LNCAP (cell line): ENCODE results near the gene MAPK8.

ENCODE experiments used
- TF ChIP-seq, protein P1 (sequence below): fragments of 450-650 bp; IDR thresholded peaks from 2 replicates; pipeline ENCODE4 v1.5.1; 2017; ENCODE audit warnings: mild to moderate bottlenecking

Gene MAPK8

DNA sequence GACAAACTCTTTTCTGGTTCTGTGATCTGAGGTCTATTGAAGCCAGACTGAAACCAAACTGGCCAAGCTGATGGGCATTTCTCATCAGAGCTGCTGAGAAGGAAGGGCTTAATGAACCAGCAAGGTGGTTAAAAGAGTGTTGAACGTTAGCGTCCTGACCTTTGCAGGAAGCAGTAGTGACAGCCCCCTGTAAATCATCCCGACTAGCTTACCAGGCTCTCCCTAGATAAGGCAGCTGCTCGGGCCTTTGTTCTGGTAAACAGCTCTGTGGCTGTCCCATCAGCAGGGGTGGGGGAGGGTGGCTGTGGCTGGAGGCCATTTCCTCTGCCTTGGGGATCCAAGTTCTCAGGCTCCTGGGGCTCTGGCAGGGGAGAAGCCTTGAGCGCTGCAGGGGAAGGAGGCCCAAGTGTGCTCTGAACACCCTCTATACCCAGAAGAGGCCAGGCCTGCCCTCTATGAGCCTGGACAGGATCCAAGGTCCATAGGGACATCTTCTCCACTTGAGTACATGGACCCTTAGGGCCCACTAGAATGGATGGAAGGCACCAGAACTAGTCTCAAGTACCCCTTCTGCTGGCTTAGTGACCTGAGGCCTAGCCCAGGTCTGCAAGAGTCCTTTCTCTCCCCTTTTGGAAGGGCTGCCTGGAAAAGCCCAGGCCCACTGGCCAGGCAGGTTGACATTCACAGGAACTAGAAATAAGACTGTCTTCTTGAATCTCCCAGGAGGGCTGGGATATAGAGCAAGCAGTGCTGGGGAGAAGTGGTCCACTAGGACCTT, 163.8 kb downstream of the MAPK8 start:
- TF ChIP-seq, protein P1, sequence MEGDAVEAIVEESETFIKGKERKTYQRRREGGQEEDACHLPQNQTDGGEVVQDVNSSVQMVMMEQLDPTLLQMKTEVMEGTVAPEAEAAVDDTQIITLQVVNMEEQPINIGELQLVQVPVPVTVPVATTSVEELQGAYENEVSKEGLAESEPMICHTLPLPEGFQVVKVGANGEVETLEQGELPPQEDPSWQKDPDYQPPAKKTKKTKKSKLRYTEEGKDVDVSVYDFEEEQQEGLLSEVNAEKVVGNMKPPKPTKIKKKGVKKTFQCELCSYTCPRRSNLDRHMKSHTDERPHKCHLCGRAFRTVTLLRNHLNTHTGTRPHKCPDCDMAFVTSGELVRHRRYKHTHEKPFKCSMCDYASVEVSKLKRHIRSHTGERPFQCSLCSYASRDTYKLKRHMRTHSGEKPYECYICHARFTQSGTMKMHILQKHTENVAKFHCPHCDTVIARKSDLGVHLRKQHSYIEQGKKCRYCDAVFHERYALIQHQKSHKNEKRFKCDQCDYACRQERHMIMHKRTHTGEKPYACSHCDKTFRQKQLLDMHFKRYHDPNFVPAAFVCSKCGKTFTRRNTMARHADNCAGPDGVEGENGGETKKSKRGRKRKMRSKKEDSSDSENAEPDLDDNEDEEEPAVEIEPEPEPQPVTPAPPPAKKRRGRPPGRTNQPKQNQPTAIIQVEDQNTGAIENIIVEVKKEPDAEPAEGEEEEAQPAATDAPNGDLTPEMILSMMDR: no peak

DNA sequence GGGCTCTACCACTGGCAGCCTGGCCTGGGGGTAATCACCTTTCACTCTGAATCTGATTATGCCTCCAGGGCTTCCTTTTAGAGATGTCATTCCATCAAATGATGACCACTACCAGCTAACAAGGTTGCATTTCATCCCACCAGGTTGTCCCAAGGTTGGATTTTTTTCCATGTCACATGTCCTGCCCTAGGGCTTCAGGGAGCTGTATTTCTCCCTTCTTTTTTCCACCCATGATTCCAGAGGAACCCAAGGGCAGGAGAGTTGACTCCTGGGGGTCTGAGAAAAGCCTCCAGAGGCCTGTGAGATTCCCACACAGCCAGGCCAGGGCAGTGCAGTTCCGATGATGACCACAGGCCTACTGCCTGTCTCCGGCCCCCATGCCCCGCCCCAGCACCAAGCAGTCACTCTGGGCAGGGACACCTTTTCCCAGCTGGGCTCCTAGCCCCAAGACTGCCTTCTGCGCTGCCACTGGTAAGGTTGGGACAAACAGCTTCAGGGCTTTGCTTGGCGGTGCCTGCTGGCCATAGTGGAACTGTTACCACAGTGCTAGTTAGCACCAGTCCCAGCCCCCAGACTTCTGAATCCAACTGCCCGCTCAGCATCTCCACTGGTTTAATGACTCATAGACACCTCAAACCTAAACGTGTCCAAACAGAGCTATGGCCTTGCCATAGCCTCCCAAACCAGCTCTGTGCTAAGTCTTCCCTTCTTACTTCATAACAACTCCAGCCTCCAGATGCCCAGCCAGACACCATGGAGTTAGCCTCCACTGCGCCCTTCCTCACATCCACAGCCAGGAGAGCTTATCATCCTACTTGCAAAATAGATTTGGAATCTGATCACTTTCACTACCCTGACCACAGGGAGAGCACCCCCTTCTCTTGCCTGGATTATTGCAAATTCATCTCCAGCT, 164.7 kb downstream of the MAPK8 start:
- TF ChIP-seq, protein P1: no peak

DNA sequence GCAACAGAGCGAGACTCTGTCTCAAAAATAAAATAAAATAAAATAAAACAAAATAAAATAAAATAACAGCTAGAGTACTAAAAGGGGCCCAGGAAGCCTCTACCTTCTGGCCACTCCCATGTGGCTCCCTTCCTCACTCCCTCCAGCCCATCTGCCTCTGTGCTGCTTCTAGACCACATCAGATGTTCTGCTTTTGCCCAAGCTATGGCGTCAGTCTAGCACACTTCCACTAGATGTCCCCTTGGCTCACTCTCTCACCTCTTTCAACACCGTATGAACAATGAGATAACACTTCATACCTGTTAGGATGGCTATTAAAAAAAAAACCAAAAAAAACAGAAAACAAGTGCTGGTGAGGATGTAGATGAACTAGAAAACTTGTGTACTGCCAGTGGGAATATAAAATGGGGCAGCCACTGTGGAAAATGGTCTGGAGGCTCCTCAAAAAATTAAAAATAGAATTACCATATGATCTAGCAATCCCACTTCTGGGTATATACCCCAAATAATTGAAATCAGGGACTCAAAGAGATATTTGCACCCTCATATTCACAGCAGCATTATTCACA, 166.1 kb downstream of the MAPK8 start:
- TF ChIP-seq, protein P1: no peak

DNA sequence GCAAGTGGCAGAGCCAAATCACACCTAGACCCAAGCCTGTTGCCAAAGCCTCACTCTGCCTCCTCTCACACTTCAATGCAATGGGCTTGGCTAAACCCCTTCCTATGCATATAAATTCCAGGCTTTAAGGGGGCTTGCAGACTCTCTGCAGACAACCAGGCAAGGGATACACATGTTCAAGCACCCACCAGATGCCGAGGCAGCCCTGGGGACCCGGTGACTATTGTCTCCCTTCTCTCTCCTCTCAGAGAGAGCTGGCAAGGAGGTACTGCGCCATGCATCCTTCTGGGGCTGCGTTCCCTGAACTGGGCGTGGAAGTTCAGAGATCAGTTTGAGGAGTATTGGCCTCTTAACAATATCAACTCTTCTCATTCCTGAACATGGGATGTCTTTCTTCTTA, 167.2 kb downstream of the MAPK8 start:
- TF ChIP-seq, protein P1: no peak

DNA sequence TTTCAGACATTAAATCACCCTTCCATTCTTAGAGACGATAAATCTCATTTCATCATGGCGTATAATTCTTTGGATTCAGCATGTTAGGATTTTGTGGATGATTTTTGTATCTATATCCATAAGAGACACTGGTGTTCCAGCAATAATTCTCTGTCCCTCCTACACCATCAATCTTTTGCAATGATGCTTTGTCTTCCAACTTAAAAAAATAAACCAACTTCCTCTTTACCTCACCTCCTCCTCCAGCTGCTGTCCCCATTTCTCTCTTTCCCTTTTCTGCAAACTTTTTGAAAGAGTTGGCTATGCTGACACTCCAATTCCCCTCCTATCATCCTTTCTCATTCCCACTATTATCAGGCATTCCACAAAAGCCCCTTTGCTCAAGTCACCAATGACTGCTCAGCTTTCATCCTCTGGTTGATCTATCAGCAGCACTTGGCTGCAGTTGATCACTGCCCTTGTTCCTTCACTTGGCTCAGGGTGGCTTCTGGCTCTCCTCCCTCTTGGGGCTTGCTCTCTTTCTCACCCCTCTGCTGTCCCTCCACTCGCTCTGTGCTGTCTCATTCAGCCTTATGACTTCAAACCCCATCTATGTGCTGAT, 168.4 kb downstream of the MAPK8 start:
- TF ChIP-seq, protein P1: no peak

DNA sequence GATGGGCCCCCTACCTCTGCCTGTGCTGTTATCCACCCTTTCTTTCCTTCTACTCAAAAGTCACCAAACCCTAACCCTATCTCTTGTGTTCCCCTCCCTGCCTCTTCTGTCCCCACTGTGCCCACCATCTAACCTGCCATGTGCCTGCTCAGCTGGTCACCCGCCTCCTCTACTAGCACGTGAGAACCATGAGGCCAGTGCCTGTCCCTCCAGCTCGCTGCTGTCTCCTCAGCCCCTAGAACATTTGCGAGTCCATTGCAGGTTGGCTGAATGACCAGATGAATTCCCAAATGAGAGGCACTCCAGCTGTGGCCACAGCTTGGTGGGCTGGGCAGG, 169.4 kb downstream of the MAPK8 start:
- TF ChIP-seq, protein P1: no peak

DNA sequence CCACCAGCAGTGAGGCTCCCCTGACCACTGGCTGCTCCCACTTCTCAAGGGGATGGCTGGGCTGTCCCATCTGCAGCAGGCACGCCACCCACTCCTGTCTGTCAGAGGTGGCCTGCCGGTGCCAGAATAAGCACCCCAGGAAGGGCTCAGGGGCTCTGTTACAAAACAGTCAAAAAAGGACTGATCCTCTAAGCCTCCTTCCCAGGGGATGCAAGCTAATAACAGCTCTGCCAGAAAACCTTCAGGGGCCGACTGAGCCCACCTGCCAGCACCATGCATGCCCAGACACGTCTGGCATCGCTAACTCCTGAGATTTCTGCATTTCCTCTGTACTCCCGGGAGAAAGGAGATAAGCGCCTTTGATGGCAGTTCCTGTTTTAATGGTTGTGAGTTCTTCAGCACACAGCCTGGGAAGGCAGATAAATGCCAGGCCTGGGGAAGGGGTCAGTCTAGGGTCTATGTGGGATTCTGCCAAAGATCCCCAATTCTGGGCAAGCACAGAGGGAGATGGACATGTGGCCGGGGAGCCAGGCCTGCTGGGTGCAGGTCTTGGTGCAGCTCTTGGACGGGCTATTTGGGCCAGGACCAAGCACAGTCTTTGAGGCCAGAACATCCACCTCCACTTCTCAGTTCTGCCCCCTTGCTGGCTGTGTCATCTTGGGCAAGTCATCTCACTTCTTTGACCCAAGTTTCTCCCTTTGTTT, 170.0 kb downstream of the MAPK8 start:
- TF ChIP-seq, protein P1: no peak
